Measurements from ENCODE around the gene ACP7.

- no peak for TF ChIP-seq ZNF184 (CRISPR knock-in tag; IDR thresholded peaks at IDR 0.05)
- TF ChIP-seq ARNT (IDR thresholded peaks at IDR 0.05): no peak
- TF ChIP-seq ZNF398 (CRISPR knock-in tag; IDR thresholded peaks at IDR 0.05): no peak
- no peak for TF ChIP-seq POLR2A (conservative IDR thresholded peaks at IDR 0.05)
- TF ChIP-seq EGR1 (conservative IDR thresholded peaks at IDR 0.05): no peak
These were observed 5.5 kb upstream of the ACP7 start for GRCh38 chr19:39078436-39079200.

Measured in K562 (cell line).